BLaER1 treated with 17β-estradiol and CSF1 and Interleukin-3, amounts not matched to agents 10 nM and 100 nM (cell line): ENCODE measurements around the gene MYLK.

ENCODE experiments used
- H3K27ac ChIP-seq, 11 experiments: shearing (Covaris generic); formaldehyde crosslinking; 2 replicates each; pipeline ENCODE4 v1.8.1; 2022
- H3K27me3 ChIP-seq, 11 experiments: shearing (Covaris generic); formaldehyde crosslinking; 2 replicates each; pipeline ENCODE4 v1.8.1; 2022
- H3K36me3 ChIP-seq, 11 experiments: shearing (Covaris generic); formaldehyde crosslinking; 2 replicates each; pipeline ENCODE4 v1.8.1; 2022
- H3K4me1 ChIP-seq, 10 experiments: shearing (Covaris generic); formaldehyde crosslinking; 2 replicates each; pipeline ENCODE4 v1.8.1; 2022
- H3K4me2 ChIP-seq, 11 experiments: shearing (Covaris generic); formaldehyde crosslinking; 2 replicates each; pipeline ENCODE4 v1.8.1; 2022
- H3K4me3 ChIP-seq, 10 experiments: shearing (Covaris generic); formaldehyde crosslinking; 2 replicates each; pipeline ENCODE4 v1.8.1; 2022
- H3K9ac ChIP-seq, 11 experiments: shearing (Covaris generic); formaldehyde crosslinking; 2 replicates each; pipeline ENCODE4 v1.8.1; 2022
- H3K9me3 ChIP-seq, 11 experiments: shearing (Covaris generic); formaldehyde crosslinking; replicated peaks in 1 of 11; 2 replicates each; pipeline ENCODE4 v1.8.1; 2022
- H4K20me1 ChIP-seq, 11 experiments: shearing (Covaris generic); formaldehyde crosslinking; 2 replicates each; pipeline ENCODE4 v1.8.1; 2022
- Cebpa-rat ChIP-seq, 11 experiments: shearing (Covaris generic); IDR thresholded peaks; 2 replicates each; pipeline ENCODE4 v1.8.1; 2022

The MYLK gene

GRCh38 chr3:123884203-123884831, at the start of gene MYLK:
TSS of gene MYLK (minus strand) at chr3:123884332. CDS start at chr3:123793841, 90,491 bp downstream.
- peaks cover 0 to 6% (median 0%) of the 10 kb centered on the region in 11 experiments; a peak in 2 of 22 replicates for H4K20me1 ChIP-seq
- H3K4me3 ChIP-seq, result peak within 1 kb of the TSS; percentile 60 to 78 (median 70)
- peaks cover 6 to 45% (median 34%) of the 10 kb centered on the region in 10 experiments; a peak in 17 of 20 replicates for H3K4me1 ChIP-seq
- peak within 1 kb of the TSS; percentile 63 to 88 (median 76); a peak in 21 of 22 replicates for H3K9ac ChIP-seq
- peak within 1 kb of the TSS; percentile 87 to 100 (median 96) for H3K4me2 ChIP-seq
- peaks cover 0 to 13% (median 0%) of the 10 kb centered on the region in 11 experiments; a peak in 6 of 22 replicates for H3K27me3 ChIP-seq
- TF ChIP-seq Cebpa-rat (IDR thresholded peaks at IDR 0.05), result no peak
- H3K27ac ChIP-seq, result peak within 1 kb of the TSS in 9 of 11 experiments; percentile 46 to 82 (median 74); a peak in 18 of 22 replicates
- H3K9me3 ChIP-seq, result peaks cover 3 to 12% (median 8%) of the 10 kb centered on the region in 11 experiments; a peak in 19 of 22 replicates
- H3K36me3 ChIP-seq, result peaks cover 0 to 8% (median 0%) of the 10 kb centered on the region in 11 experiments; a peak in 3 of 22 replicates

- no peaks in the 10 kb centered on the region for H3K4me1 ChIP-seq
- peaks cover 47 to 97% (median 81%) of the 10 kb centered on the region in 11 experiments for H3K36me3 ChIP-seq
- peaks cover 0 to 2% (median 1%) of the 10 kb centered on the region in 11 experiments; a peak in 10 of 22 replicates for H3K9me3 ChIP-seq
- no peak for TF ChIP-seq Cebpa-rat (IDR thresholded peaks at IDR 0.05)
- H3K4me3 ChIP-seq, result no peak overlapping the region
- H3K27me3 ChIP-seq, result no peaks in the 10 kb centered on the region
- H4K20me1 ChIP-seq, result no peaks in the 10 kb centered on the region
- no peak overlapping the region for H3K4me2 ChIP-seq
- H3K9ac ChIP-seq, result no peak overlapping the region
- H3K27ac ChIP-seq, result no peak overlapping the region
Measured at GRCh38 chr3:123930445-123930844, 46.3 kb upstream of the MYLK start.

- peaks cover 49 to 97% (median 84%) of the 10 kb centered on the region in 11 experiments for H3K36me3 ChIP-seq
- no peak for TF ChIP-seq Cebpa-rat (IDR thresholded peaks at IDR 0.05)
- H3K9me3 ChIP-seq, result peaks cover 3 to 13% (median 10%) of the 10 kb centered on the region in 11 experiments; a peak in 16 of 22 replicates
- H4K20me1 ChIP-seq, result no peaks in the 10 kb centered on the region
- no peaks in the 10 kb centered on the region for H3K27me3 ChIP-seq
- no peak overlapping the region for H3K4me3 ChIP-seq
- H3K4me1 ChIP-seq, result no peaks in the 10 kb centered on the region
- H3K9ac ChIP-seq, result no peak overlapping the region
- H3K27ac ChIP-seq, result no peak overlapping the region
- no peak overlapping the region for H3K4me2 ChIP-seq
Measured at GRCh38 chr3:123929325-123929724, 45.2 kb upstream of the MYLK start.

GRCh38 chr3:123926396-123926795, 42.3 kb upstream of the MYLK start:
- Histone ChIP-seq H3K4me1 (no peaks in the 10 kb centered on the region), H3K9ac (no peak overlapping the region), H3K4me2 (no peak overlapping the region), H3K27ac (no peak overlapping the region), H3K27me3 (no peaks in the 10 kb centered on the region), H4K20me1 (no peaks in the 10 kb centered on the region), H3K9me3 (peaks cover 21 to 40% (median 32%) of the 10 kb centered on the region in 11 experiments), H3K36me3 (peaks cover 56 to 96% (median 87%) of the 10 kb centered on the region in 11 experiments), H3K4me3 (no peak overlapping the region)
- TF ChIP-seq Cebpa-rat (IDR thresholded peaks at IDR 0.05), result no peak

GRCh38 chr3:123920868-123921267, 36.7 kb upstream of the MYLK start:
- peaks cover 0 to 7% (median 4%) of the 10 kb centered on the region in 10 experiments; a peak in 12 of 20 replicates for H3K4me1 ChIP-seq
- H3K4me3 ChIP-seq, result no peak overlapping the region
- H3K36me3 ChIP-seq, result peaks cover 56 to 100% (median 83%) of the 10 kb centered on the region in 11 experiments
- no peak overlapping the region for H3K9ac ChIP-seq
- peaks cover 53 to 77% (median 65%) of the 10 kb centered on the region in 11 experiments for H3K9me3 ChIP-seq
- no peak overlapping the region for H3K4me2 ChIP-seq
- no peak overlapping the region for H3K27ac ChIP-seq
- TF ChIP-seq Cebpa-rat (IDR thresholded peaks at IDR 0.05), result no peak
- H3K27me3 ChIP-seq, result no peaks in the 10 kb centered on the region
- H4K20me1 ChIP-seq, result no peaks in the 10 kb centered on the region

- H3K27me3 ChIP-seq, result no peaks in the 10 kb centered on the region
- peaks cover 58 to 98% (median 81%) of the 10 kb centered on the region in 11 experiments for H3K36me3 ChIP-seq
- no peak for TF ChIP-seq Cebpa-rat (IDR thresholded peaks at IDR 0.05)
- H4K20me1 ChIP-seq, result no peaks in the 10 kb centered on the region
- H3K4me3 ChIP-seq, result no peak overlapping the region
- H3K9ac ChIP-seq, result no peak overlapping the region
- peaks cover 51 to 74% (median 63%) of the 10 kb centered on the region in 11 experiments for H3K9me3 ChIP-seq
- H3K4me1 ChIP-seq, result peaks cover 0 to 12% (median 9%) of the 10 kb centered on the region in 10 experiments; a peak in 13 of 20 replicates
- no peak overlapping the region for H3K4me2 ChIP-seq
- no peak overlapping the region for H3K27ac ChIP-seq
Measured at GRCh38 chr3:123920383-123920782, 36.3 kb upstream of the MYLK start.

- Histone ChIP-seq H3K36me3 (peaks cover 64 to 97% (median 76%) of the 10 kb centered on the region in 11 experiments), H3K4me2 (no peak overlapping the region), H4K20me1 (no peaks in the 10 kb centered on the region), H3K4me1 (peaks cover 0 to 21% (median 15%) of the 10 kb centered on the region in 10 experiments; a peak in 13 of 20 replicates), H3K27me3 (no peaks in the 10 kb centered on the region), H3K9me3 (peaks cover 47 to 64% (median 55%) of the 10 kb centered on the region in 11 experiments), H3K9ac (no peak overlapping the region), H3K4me3 (no peak overlapping the region), H3K27ac (no peak overlapping the region)
- no peak for TF ChIP-seq Cebpa-rat (IDR thresholded peaks at IDR 0.05)
Measured at GRCh38 chr3:123919353-123919752, 35.2 kb upstream of the MYLK start.

GRCh38 chr3:123914829-123915228, 30.7 kb upstream of the MYLK start:
- Histone ChIP-seq H3K27ac (peak overlapping the region in 1 of 11 experiments; percentile 2; a peak in 1 of 22 replicates), H3K4me2 (peak overlapping the region in 7 of 11 experiments; percentile 5 to 69 (median 52); a peak in 12 of 22 replicates), H3K36me3 (peaks cover 25 to 56% (median 39%) of the 10 kb centered on the region in 11 experiments), H3K27me3 (no peaks in the 10 kb centered on the region), H3K9ac (no peak overlapping the region), H3K9me3 (peaks cover 11 to 21% (median 16%) of the 10 kb centered on the region in 11 experiments), H4K20me1 (no peaks in the 10 kb centered on the region), H3K4me1 (peaks cover 0 to 25% (median 15%) of the 10 kb centered on the region in 10 experiments; a peak in 13 of 20 replicates), H3K4me3 (no peak overlapping the region)
- no peak for TF ChIP-seq Cebpa-rat (IDR thresholded peaks at IDR 0.05)

GRCh38 chr3:123909785-123910184, 25.7 kb upstream of the MYLK start:
- H3K27ac ChIP-seq, result no peak overlapping the region
- peak overlapping the region in 2 of 11 experiments; percentile 5 to 10; a peak in 1 of 22 replicates for H3K4me2 ChIP-seq

More at GRCh38 chr3:123909785-123910184, 25.7 kb upstream of the MYLK start:
- H3K27me3 ChIP-seq, result no peaks in the 10 kb centered on the region
- H3K36me3 ChIP-seq, result peaks cover 2 to 12% (median 5%) of the 10 kb centered on the region in 11 experiments; a peak in 11 of 22 replicates
- no peak overlapping the region for H3K4me3 ChIP-seq
- H4K20me1 ChIP-seq, result no peaks in the 10 kb centered on the region
- H3K9me3 ChIP-seq, result no peaks in the 10 kb centered on the region
- H3K9ac ChIP-seq, result no peak overlapping the region
- peaks cover 0 to 19% (median under 1%) of the 10 kb centered on the region in 10 experiments; a peak in 9 of 20 replicates for H3K4me1 ChIP-seq
- TF ChIP-seq Cebpa-rat (IDR thresholded peaks at IDR 0.05), result no peak
